Measurements from ENCODE around the gene RALGPS1.

DNA sequence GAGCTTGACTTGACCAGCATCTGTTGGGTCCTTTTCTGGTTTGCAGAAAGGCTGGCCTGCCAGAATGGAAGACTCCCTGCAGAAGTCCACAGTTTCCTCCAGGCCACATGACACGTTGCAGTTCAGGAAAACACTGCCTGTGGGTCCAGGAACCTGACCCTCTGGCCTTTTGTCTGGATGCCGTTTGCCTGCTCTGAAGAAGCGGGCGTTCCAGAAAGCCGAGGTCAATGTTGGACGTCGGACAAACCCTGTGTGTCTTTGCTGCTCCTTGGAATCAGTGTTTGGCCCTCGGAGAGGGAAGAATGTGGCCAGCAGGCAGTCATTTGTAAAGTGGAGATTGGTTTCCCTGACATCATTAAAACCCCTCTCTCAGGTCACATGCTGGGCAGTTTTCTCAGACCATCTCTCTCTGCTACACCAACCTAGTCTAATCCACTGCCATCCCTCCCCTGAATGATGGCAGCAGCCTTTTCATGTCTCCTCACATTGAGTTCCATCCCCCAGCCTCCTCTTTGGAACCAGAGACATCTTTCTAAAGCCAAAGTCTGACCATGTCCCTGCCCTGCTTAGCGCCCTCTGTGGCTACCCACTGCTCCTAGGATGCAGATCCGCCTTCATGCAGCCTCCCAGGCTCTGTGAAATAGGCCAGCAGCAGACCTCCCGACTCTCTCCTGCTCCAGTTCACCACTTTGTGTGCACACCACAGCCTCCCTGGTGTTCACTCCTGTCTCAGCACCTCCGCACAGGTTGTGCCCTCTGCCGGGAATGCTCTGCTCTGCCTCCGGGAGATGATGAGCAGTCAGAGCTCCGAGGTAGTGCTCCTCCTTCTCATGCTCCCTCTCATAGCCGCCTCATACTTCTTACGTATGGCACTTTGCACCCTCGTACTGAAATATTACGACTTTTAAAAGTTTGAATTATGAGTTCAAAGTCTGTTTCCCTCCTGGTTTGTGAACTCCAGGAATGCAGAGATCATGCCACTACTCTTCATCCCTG lies 75.6 kb downstream of the RALGPS1 start:
- TF ChIP-seq CTCF (IDR thresholded peaks at IDR 0.05; ENCODE audit: low read depth, low read length, poor library complexity, severe bottlenecking) (no peak), EZH2phosphoT487 (IDR thresholded peaks at IDR 0.05; ENCODE audit: borderline replicate concordance, low read length) (no peak)

Data from DOHH2 (cell line).